ENCODE data around the gene MARCHF10. TPM values are rescaled to one million over a fixed set of nuclear protein-coding genes. Genes with fewer than 3 reads are reported as not detected.

The MARCHF10 gene
- total RNA-seq, 2 donors from 2014 or later, result not detected

- H3K36me3 ChIP-seq, result no peaks in the 10 kb centered on the region
- peaks cover 0 to 6% of the 10 kb centered on the region in 2 donors for H3K9me3 ChIP-seq
- H3K4me1 ChIP-seq, result peaks cover 0 to 29% of the 10 kb centered on the region in 2 donors
- H3K27ac ChIP-seq, result no peak overlapping the region
- no peak for TF ChIP-seq CTCF (IDR thresholded peaks at IDR 0.05)
- no peak for DNase-seq (ENCODE audit: low spot score)
- H3K27me3 ChIP-seq, result no peaks in the 10 kb centered on the region
- no peak overlapping the region for H3K4me3 ChIP-seq
Observed at GRCh38 chr17:62655656-62656055, 152.5 kb downstream of the MARCHF10 start.

- Histone ChIP-seq H3K27ac (no peak overlapping the region), H3K4me3 (no peak overlapping the region), H3K4me1 (peaks cover 0 to 33% of the 10 kb centered on the region in 2 donors), H3K9me3 (no peaks in the 10 kb centered on the region), H3K27me3 (no peaks in the 10 kb centered on the region), H3K36me3 (no peaks in the 10 kb centered on the region)
- TF ChIP-seq CTCF (IDR thresholded peaks at IDR 0.05), result no peak
- DNase-seq (ENCODE audit: low spot score), result peak; percentile 77
Observed at GRCh38 chr17:62653826-62654761, 154.0 kb downstream of the MARCHF10 start.

GRCh38 chr17:62653002-62653825 is 154.9 kb downstream of the MARCHF10 start:
- no peak for TF ChIP-seq CTCF (IDR thresholded peaks at IDR 0.05)
- Histone ChIP-seq H3K27ac (peak overlapping the region; percentile 48 to 73), H3K4me3 (peak overlapping the region; percentile 33 to 55), H3K9me3 (no peaks in the 10 kb centered on the region), H3K4me1 (peaks cover 0 to 42% of the 10 kb centered on the region in 2 donors), H3K36me3 (no peaks in the 10 kb centered on the region), H3K27me3 (no peaks in the 10 kb centered on the region)
- peak; percentile 78 for DNase-seq (ENCODE audit: low spot score)

GRCh38 chr17:62652251-62653001 is 155.7 kb downstream of the MARCHF10 start:
- H3K4me1 ChIP-seq, result peaks cover 0 to 45% of the 10 kb centered on the region in 2 donors
- peak; percentile 86 for DNase-seq (ENCODE audit: low spot score)

More at GRCh38 chr17:62652251-62653001, 155.7 kb downstream of the MARCHF10 start:
- Histone ChIP-seq H3K9me3 (no peaks in the 10 kb centered on the region), H3K27me3 (no peaks in the 10 kb centered on the region), H3K4me3 (peak overlapping the region; percentile 33 to 55), H3K36me3 (no peaks in the 10 kb centered on the region), H3K27ac (peak overlapping the region; percentile 48 to 73)
- no peak for TF ChIP-seq CTCF (IDR thresholded peaks at IDR 0.05)

Other genes with a start within 250 kb of the MARCHF10 start
- gene MRC2, start 180.6 kb downstream of the MARCHF10 start, total RNA-seq, result 10 to 100 TPM; 43.8 to 46.7 TPM
- gene TANC2, start 157.9 kb upstream of the MARCHF10 start, total RNA-seq, result 1 to 10 TPM; 4.0 to 5.7 TPM

All from right atrium auricular region (tissue), 2 donors.